Mesendoderm (in vitro differentiated cells): ENCODE data around the gene DMAC1.
A peak's percentile ranks its signal among the peaks of the same experiment; 100 is the strongest.

Source experiments
- DNase-seq: peaks from one replicate; pipeline ENCODE4 v3.0.0; 2013
- H2AK5ac ChIP-seq: 2 replicates; pipeline ENCODE4 v1.6.1; 2013; ENCODE audit warnings: low read length, inconsistent platforms
- H2BK120ac ChIP-seq: 2 replicates; pipeline ENCODE4 v1.6.1; 2013; ENCODE audit warnings: low read depth, mild to moderate bottlenecking, low read length, moderate library complexity, mixed read lengths
- H2BK15ac ChIP-seq: replicated peaks from 2 replicates; pipeline ENCODE4 v1.6.1; 2013; ENCODE audit warnings: low read depth, mild to moderate bottlenecking, moderate library complexity
- H2BK5ac ChIP-seq: 2 replicates; pipeline ENCODE4 v1.6.1; 2013; ENCODE audit warnings: low read length, inconsistent platforms
- H3K18ac ChIP-seq: 2 replicates; pipeline ENCODE4 v1.6.1; 2013; ENCODE audit warnings: mild to moderate bottlenecking, low read length, mixed read lengths
- H3K23ac ChIP-seq: one replicate; pipeline ENCODE4 v1.6.1; 2013; ENCODE audit warnings: low read length
- H3K27ac ChIP-seq: 2 replicates; pipeline ENCODE4 v1.5.1; 2013; ENCODE audit warnings: low read depth, mild to moderate bottlenecking, inconsistent platforms, low read length, moderate library complexity
- H3K27me3 ChIP-seq: 2 replicates; pipeline ENCODE4 v1.6.1; 2013; ENCODE audit warnings: low read length, control low read depth, mild to moderate bottlenecking, inconsistent platforms; ENCODE audit not compliant: insufficient read depth, poor library complexity
- H3K36me3 ChIP-seq: 2 replicates; pipeline ENCODE4 v1.6.1; 2013; ENCODE audit warnings: low read length, inconsistent platforms; ENCODE audit not compliant: control insufficient read depth, insufficient read depth
- H3K4ac ChIP-seq: one replicate; pipeline ENCODE4 v1.6.1; 2013; ENCODE audit warnings: low read depth, mild to moderate bottlenecking, low read length, moderate library complexity
- H3K4me1 ChIP-seq: 2 replicates; pipeline ENCODE4 v1.6.1; 2013; ENCODE audit warnings: low read depth, low read length, inconsistent platforms; ENCODE audit not compliant: control insufficient read depth
- H3K4me2 ChIP-seq: 2 replicates; pipeline ENCODE4 v1.6.1; 2013; ENCODE audit warnings: low read length
- H3K4me3 ChIP-seq: 2 replicates; pipeline ENCODE4 v1.5.1; 2013; ENCODE audit warnings: mild to moderate bottlenecking, low read length
- H3K56ac ChIP-seq: one replicate; pipeline ENCODE4 v1.6.1; 2013; ENCODE audit warnings: low read length
- H3K79me1 ChIP-seq: 2 replicates; pipeline ENCODE4 v1.6.1; 2013; ENCODE audit warnings: low read length, inconsistent platforms
- H3K79me2 ChIP-seq: 2 replicates; pipeline ENCODE4 v1.6.1; 2013; ENCODE audit warnings: mild to moderate bottlenecking, low read length; ENCODE audit not compliant: control insufficient read depth, insufficient read depth
- H3K9ac ChIP-seq: 2 replicates; pipeline ENCODE4 v1.6.1; 2013; ENCODE audit warnings: low read length, inconsistent platforms
- H4K5ac ChIP-seq: one replicate; pipeline ENCODE4 v1.6.1; 2013; ENCODE audit warnings: low read length
- H4K8ac ChIP-seq: one replicate; pipeline ENCODE4 v1.6.1; 2013; ENCODE audit warnings: low read depth, mild to moderate bottlenecking, control low read depth, low read length, moderate library complexity
- WGBS: extraction: QIAGEN DNeasy Blood & Tissue Kit; methylation state at CpG from one replicate; pipeline ENCODE4 v1.1.7; 2013; ENCODE audit warnings: low lambda C conversion rate, missing lambda C conversion rate; ENCODE audit not compliant: insufficient coverage; ENCODE audit errors: extremely low coverage; 5-methylcytosine and 5-hydroxymethylcytosine counted together

Gene DMAC1

GRCh38 chr9:7813030-7813429 lies 13.5 kb upstream of the DMAC1 start:
- no peak overlapping the region for H2BK120ac ChIP-seq
- no peak overlapping the region for H2AK5ac ChIP-seq
- no peaks in the 10 kb centered on the region for H3K79me2 ChIP-seq
- H3K56ac ChIP-seq: no peak overlapping the region
- H3K18ac ChIP-seq: no peak overlapping the region
- no peak overlapping the region for H3K4me3 ChIP-seq
- no peak overlapping the region for H3K27ac ChIP-seq
- DNase-seq: no peak
- H3K27me3 ChIP-seq: no peaks in the 10 kb centered on the region
- H2BK5ac ChIP-seq: no peak overlapping the region
- H3K4me1 ChIP-seq: no peaks in the 10 kb centered on the region
- no CpG with 5 or more reads among the region's 2 CpGs for WGBS
- H3K4me2 ChIP-seq: no peak overlapping the region
- H3K79me1 ChIP-seq: no peaks in the 10 kb centered on the region
- H3K23ac ChIP-seq: no peak overlapping the region
- H3K4ac ChIP-seq: no peak overlapping the region
- H3K9ac ChIP-seq: no peak overlapping the region
- no peaks in the 10 kb centered on the region for H3K36me3 ChIP-seq
- no peak overlapping the region for H4K5ac ChIP-seq
- no peak overlapping the region for H4K8ac ChIP-seq
- H2BK15ac ChIP-seq: no peak overlapping the region

- DNase-seq: no peak
- no peaks in the 10 kb centered on the region for H3K36me3 ChIP-seq
- no peak overlapping the region for H3K18ac ChIP-seq
- no peaks in the 10 kb centered on the region for H3K79me2 ChIP-seq
- H2AK5ac ChIP-seq: no peak overlapping the region
- no peak overlapping the region for H2BK15ac ChIP-seq
- no peaks in the 10 kb centered on the region for H3K27me3 ChIP-seq
- H2BK5ac ChIP-seq: no peak overlapping the region
- no peak overlapping the region for H3K4me3 ChIP-seq
- H2BK120ac ChIP-seq: no peak overlapping the region
- H4K5ac ChIP-seq: no peak overlapping the region
- H3K4ac ChIP-seq: no peak overlapping the region
- H3K23ac ChIP-seq: no peak overlapping the region
- H3K79me1 ChIP-seq: no peaks in the 10 kb centered on the region
- H3K4me1 ChIP-seq: no peaks in the 10 kb centered on the region
- WGBS: no CpG with 5 or more reads among the region's 3 CpGs
- no peak overlapping the region for H3K9ac ChIP-seq
- H4K8ac ChIP-seq: no peak overlapping the region
- H3K4me2 ChIP-seq: no peak overlapping the region
- no peak overlapping the region for H3K27ac ChIP-seq
- H3K56ac ChIP-seq: no peak overlapping the region
Observed at GRCh38 chr9:7811677-7812076, 12.1 kb upstream of the DMAC1 start.

GRCh38 chr9:7802666-7803065 lies 3.1 kb upstream of the DMAC1 start:
- Histone ChIP-seq H3K27ac (no peak overlapping the region), H4K5ac (no peak overlapping the region), H3K79me2 (peaks cover 6% of the 10 kb centered on the region), H3K4me3 (no peak overlapping the region), H3K56ac (no peak overlapping the region), H3K4me2 (no peak overlapping the region), H2BK120ac (no peak overlapping the region), H3K36me3 (no peaks in the 10 kb centered on the region), H2AK5ac (no peak overlapping the region), H2BK5ac (no peak overlapping the region), H3K27me3 (no peaks in the 10 kb centered on the region), H3K79me1 (peaks cover 5% of the 10 kb centered on the region), H3K9ac (no peak overlapping the region), H3K18ac (no peak overlapping the region), H3K4ac (no peak overlapping the region), H3K23ac (no peak overlapping the region), H3K4me1 (no peaks in the 10 kb centered on the region), H4K8ac (no peak overlapping the region), H2BK15ac (no peak overlapping the region)
- DNase-seq: no peak

- no peak overlapping the region for H3K4ac ChIP-seq
- H2BK5ac ChIP-seq: no peak overlapping the region
- no peak overlapping the region for H3K9ac ChIP-seq
- no peak overlapping the region for H2BK120ac ChIP-seq
- H4K5ac ChIP-seq: peak overlapping the region; percentile 14
- no peak overlapping the region for H3K4me3 ChIP-seq
- no peak overlapping the region for H2AK5ac ChIP-seq
- no peaks in the 10 kb centered on the region for H3K27me3 ChIP-seq
- no peak overlapping the region for H3K4me2 ChIP-seq
- peaks cover 5% of the 10 kb centered on the region for H3K79me1 ChIP-seq
- H2BK15ac ChIP-seq: no peak overlapping the region
- no peak overlapping the region for H3K56ac ChIP-seq
- H3K36me3 ChIP-seq: no peaks in the 10 kb centered on the region
- WGBS: no CpG with 5 or more reads among the region's 8 CpGs
- peak overlapping the region; percentile 88 for H4K8ac ChIP-seq
- H3K4me1 ChIP-seq: no peaks in the 10 kb centered on the region
- H3K79me2 ChIP-seq: peaks cover 6% of the 10 kb centered on the region
- no peak overlapping the region for H3K18ac ChIP-seq
- no peak for DNase-seq
- H3K27ac ChIP-seq: no peak overlapping the region
- no peak overlapping the region for H3K23ac ChIP-seq
Observed at GRCh38 chr9:7799944-7800285, 337 bp upstream of the DMAC1 start.

GRCh38 chr9:7794196-7794595 lies 5.4 kb downstream of the DMAC1 start:
- H3K36me3 ChIP-seq: no peaks in the 10 kb centered on the region

GRCh38 chr9:7791394-7791793 lies 8.2 kb downstream of the DMAC1 start:
- no peak overlapping the region for H3K23ac ChIP-seq
- H3K4ac ChIP-seq: no peak overlapping the region
- no peaks in the 10 kb centered on the region for H3K27me3 ChIP-seq
- H2BK120ac ChIP-seq: no peak overlapping the region
- no peak overlapping the region for H3K9ac ChIP-seq
- DNase-seq: no peak
- no peak overlapping the region for H4K5ac ChIP-seq
- no peak overlapping the region for H3K4me3 ChIP-seq
- no peak overlapping the region for H2BK15ac ChIP-seq
- WGBS: no CpG with 5 or more reads among the region's 4 CpGs
- no peak overlapping the region for H3K27ac ChIP-seq
- H2BK5ac ChIP-seq: no peak overlapping the region
- no peak overlapping the region for H2AK5ac ChIP-seq
- H3K4me2 ChIP-seq: no peak overlapping the region
- H3K4me1 ChIP-seq: no peaks in the 10 kb centered on the region
- no peaks in the 10 kb centered on the region for H3K36me3 ChIP-seq
- H3K79me2 ChIP-seq: no peaks in the 10 kb centered on the region
- H3K79me1 ChIP-seq: no peaks in the 10 kb centered on the region
- no peak overlapping the region for H3K56ac ChIP-seq
- no peak overlapping the region for H4K8ac ChIP-seq
- H3K18ac ChIP-seq: no peak overlapping the region

More at GRCh38 chr9:7794196-7794595, 5.4 kb downstream of the DMAC1 start:
- no peak overlapping the region for H3K18ac ChIP-seq
- no peak overlapping the region for H2BK15ac ChIP-seq
- no peak overlapping the region for H3K9ac ChIP-seq
- WGBS: no CpG with 5 or more reads among the region's 3 CpGs
- no peak overlapping the region for H3K27ac ChIP-seq
- H4K5ac ChIP-seq: no peak overlapping the region
- DNase-seq: peak; percentile 1
- H2BK5ac ChIP-seq: no peak overlapping the region
- H3K4me3 ChIP-seq: no peak overlapping the region
- peaks cover 5% of the 10 kb centered on the region for H3K79me1 ChIP-seq
- no peak overlapping the region for H3K4ac ChIP-seq
- no peak overlapping the region for H4K8ac ChIP-seq
- H3K4me2 ChIP-seq: no peak overlapping the region
- H3K79me2 ChIP-seq: peaks cover 6% of the 10 kb centered on the region
- no peak overlapping the region for H2AK5ac ChIP-seq
- no peaks in the 10 kb centered on the region for H3K27me3 ChIP-seq
- no peaks in the 10 kb centered on the region for H3K4me1 ChIP-seq
- H3K23ac ChIP-seq: no peak overlapping the region
- H3K56ac ChIP-seq: no peak overlapping the region
- H2BK120ac ChIP-seq: no peak overlapping the region
